GM19240 (cell line): ENCODE data around the gene MPP2.
"Not testable (repeated sequence)": the region's sequence is repeated elsewhere in the genome, so short reads cannot be mapped to it uniquely, and the experiment has no call there.

ENCODE experiments used
- DNase-seq: peaks from one replicate; pipeline ENCODE4 v3.0.0; 2011; ENCODE audit warnings: low spot score; ENCODE audit not compliant: insufficient read length

Gene MPP2

DNA sequence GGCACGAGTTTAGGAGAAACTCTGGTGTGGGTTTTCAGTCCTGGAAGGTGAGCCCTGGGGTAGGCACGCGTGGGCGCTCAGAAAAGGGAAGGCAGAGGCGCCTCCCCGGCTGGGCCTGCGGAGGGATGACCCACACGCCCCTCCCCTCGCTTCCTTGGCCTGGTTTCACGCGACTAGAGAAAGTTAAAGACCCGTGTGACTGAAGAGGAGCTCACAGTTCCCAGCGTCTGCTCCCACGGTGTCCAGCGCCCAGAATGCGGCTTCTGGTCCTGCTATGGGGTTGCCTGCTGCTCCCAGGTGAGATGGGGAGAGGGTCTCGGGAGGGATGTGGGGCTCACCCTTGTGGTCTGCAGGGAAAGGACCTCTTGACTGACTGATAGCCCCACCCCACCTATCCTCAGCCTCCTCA lies 60.4 kb downstream of the MPP2 start, which contains the start of gene CD300LG:
CD300LG (plus strand) TSS at position 214 of the 409 bp plus-strand sequence; CDS start at position 255, 41 bp downstream.
- no peak for DNase-seq

DNA sequence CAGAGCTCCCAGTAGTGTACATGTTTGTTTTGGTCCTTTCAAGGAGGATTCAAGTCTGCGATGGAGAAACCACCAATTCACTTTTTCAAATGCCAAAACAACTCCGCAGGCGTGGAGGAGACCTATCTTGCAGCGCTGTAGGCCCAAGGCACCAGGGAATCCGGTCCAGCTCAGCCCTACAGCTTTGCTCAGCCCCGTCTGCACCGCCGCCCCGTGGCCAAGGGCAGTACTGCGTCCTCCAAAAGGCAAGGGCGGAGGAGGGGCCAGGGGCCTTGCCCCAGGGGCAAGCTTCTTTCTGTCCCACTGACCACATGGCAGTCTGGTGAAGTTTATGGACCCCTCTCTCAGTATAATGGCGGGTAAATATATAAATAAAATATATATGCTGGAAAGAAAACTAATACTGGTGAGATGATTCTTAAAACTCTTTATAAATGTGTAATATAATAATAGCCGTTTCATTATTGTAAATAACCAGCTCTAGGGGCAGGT lies 61.1 kb downstream of the MPP2 start:
- DNase-seq: peak; percentile 88

DNA sequence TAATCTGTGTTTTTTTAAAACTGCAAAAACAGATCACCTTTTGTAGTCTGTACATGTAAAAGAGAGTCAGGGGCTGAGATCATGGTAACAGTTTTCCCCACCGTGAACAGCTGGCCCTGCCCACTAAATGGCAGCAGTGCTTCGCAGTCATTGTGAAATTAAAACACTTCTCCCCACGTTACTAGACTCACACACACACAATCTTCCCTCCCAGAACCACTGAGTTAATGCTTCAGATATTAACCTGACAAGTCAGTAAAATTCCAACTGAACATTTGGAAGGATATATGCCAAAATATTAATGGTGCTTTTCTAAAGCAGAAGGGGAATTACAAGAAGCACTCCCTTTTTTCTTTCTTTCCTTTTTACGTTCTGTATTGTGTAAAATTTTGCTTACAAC lies 61.6 kb downstream of the MPP2 start:
- DNase-seq: no peak

GRCh38 chr17:43844241-43844640 lies 63.1 kb downstream of the MPP2 start:
- no peak for DNase-seq

GRCh38 chr17:43842975-43843325 lies 64.4 kb downstream of the MPP2 start:
- no peak for DNase-seq

DNA sequence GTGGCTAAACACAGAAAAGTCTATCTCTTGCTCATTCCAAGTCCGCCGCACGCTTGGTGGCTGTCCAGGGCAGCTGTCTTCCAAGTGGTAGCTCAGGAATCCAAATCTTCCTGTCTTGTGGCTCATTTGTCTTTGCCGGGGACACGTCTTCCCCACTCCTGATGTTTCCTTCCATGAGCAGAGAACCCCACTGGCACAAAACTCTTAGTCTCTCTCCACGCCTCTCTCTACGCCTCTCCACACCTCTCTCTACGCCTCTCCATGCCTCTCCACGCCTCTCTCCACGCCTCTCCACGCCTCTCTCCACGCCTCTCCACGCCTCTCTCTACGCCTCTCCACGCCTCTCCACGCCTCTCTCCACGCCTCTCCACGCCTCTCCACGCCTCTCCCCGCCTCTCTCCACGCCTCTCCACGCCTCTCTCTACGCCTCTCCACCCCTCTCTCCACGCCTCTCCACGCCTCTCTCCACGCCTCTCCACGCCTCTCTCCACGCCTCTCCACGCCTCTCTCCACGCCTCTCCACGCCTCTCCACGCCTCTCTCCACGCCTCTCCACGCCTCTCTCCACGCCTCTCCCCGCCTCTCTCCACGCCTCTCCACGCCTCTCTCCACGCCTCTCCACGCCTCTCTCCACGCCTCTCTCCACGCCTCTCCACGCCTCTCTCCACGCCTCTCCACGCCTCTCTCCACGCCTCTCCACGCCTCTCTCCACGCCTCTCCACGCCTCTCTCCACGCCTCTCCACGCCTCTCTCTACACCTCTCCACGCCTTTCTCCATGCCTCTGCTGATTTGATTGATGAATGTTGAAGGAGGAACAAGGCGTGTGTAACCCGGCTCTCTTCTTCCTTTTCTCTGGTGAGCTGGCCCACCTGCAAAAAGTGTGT lies 65.0 kb downstream of the MPP2 start:
- DNase-seq: not testable (repeated sequence)

DNA sequence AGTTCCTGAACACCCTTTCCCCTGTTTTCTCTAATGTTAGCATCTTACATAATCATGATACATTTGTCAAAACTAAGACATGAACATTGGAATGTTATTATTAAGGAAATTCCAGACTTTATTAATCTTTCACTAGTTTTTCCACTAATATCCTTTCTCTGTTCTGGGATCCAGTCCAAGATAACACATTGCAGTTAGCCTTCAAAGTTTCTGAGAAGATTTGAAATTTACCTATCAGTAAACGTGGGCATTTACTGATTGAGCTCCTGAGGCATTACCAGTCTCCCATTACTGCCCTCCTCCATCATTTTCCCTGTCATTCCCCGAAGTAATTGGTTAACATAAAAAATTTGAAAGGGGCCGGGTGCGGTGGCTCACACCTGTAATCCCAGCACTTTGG lies 66.1 kb downstream of the MPP2 start:
- DNase-seq: no peak

- DNase-seq: no peak
Measured at GRCh38 chr17:43840814-43841213, 66.5 kb downstream of the MPP2 start.

DNA sequence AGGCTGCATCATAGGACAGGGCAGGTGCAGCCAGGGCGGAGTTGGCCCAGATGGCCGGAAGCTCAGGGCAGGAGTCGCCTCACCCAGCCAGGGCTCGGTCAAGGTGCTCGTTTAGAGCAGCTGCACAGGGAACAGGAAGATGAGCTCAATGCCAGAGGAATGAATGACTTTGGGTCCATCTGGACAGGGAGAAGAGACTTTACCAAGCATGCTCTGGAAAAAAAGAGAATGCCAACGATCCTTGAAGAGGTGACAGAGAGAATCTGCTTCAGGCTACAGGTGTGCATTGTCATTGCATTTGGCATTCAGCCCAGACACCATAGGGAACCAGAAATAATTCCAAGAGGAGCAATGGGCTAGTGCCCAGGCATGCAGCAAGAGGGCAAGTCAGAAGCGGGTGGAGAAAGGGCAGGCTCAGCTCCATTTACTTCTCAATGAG lies 67.6 kb downstream of the MPP2 start:
- no peak for DNase-seq

DNA sequence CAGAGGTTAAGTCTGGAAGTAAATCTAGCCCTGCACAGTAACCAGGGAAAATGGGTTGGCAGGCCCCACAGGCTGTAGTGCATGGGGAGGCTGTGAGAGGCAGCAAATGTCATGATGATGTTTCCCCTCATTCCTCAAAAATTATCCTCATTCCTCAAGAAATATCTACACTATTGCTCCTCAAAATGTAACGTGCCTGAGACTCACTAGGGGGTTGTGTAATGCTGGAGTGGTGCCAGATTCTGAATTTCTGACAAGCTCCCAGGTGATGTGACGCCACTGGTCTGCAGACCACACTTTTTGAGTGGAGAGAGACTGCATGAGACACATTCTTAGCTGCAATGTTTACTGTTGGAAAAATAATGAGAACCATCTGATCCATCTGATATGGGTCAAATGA lies 73.2 kb downstream of the MPP2 start:
- no peak for DNase-seq

- no peak for DNase-seq
Measured at GRCh38 chr17:43832976-43833829, 74.1 kb downstream of the MPP2 start, which contains the start of gene MPP3. Gene MPP3 (minus strand): TSS chr17:43833146. CDS start chr17:43831906, 1,240 bp downstream.

- no peak for DNase-seq
Measured at GRCh38 chr17:43832168-43832975, 75.0 kb downstream of the MPP2 start.

- DNase-seq: no peak
Measured at GRCh38 chr17:43831633-43832032, 75.7 kb downstream of the MPP2 start.

DNA sequence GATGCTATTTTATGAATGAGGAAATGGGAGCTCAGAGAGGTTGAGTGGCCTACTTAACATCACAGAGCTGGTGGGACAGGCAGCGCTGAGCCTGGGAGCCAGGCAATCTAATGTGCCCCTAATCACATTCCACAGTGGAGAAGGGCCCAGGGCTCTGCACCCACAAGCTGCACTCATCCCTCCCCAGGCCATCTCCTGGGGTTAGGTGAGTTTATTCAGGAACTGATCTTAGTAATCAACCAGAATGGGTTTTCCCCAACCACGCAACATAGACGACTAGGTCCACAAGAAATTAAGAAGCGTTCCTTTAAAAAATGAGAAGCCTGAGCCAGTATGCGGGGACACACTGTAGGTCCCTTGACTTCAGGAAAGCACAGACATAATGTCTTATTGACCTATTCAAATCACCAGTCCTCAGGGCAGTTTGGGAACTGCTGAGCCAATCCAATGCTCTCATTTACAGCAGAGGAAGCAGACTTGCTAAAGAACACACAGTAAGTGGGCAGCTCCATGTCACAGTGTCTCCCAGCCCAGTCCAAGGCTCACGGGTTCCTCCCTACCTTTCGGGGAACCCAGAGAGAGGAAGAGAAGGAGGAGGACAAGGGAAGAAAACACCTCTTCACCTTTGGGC lies 76.7 kb downstream of the MPP2 start:
- DNase-seq: no peak

DNA sequence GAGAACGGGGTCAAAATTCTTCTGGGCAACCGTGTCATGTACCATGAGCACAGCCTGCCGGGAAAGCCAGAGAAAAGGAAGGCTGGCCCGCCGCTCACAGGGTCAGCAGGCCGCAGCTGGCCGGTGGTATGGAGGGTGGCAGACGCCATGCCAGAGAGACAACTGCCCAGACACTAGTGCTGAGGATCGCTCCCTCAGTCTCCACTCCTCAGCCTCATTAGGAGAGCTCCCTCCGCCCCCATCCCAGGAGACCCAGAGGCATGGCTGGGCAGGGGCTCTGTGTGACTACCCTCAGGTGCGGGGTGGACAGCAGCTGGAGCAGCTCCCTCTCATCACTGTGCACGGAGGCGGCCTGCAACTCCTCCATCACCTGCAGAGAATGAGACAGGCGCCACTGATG lies 77.6 kb downstream of the MPP2 start:
- no peak for DNase-seq

DNA sequence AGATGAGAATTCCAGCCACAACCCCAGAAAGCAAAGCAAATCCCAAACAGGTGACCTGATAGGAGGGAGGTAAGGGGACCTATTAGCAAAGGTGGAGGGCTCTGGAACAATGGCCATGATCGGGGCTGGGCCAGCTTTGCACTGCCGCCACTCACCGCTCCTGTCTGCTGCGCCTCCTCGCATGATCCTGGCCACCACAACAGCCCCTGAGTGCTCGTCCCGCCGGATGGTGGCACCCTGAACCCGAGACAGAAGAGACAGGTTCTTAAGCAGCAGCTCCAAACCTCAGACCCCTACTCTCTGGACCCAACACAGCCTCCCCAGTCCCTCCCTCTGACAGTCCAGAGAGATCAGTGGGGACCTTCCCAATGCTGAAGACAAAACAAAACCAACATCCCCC lies 79.7 kb downstream of the MPP2 start:
- DNase-seq: no peak

DNA sequence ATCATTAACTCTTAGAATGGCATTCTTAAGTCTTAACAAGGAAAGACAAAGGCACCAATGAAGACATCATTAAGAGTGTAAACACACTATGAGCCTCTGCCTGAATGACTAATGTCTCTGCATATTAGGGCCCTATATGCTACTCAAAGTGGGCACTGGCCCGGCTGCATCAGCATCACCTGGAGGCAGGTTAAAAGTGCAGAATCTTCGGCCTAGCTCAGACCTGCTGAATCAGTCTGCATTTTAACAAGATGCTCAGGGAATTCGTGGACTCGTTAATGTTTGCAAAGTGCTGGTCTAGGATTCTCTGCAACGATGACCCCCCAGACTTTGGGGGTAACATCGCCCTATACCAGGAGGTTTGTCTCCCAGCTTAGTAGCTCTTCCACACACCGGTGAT lies 81.1 kb downstream of the MPP2 start:
- no peak for DNase-seq

- no peak for DNase-seq
Measured at GRCh38 chr17:43825567-43825966, 81.8 kb downstream of the MPP2 start.
